Measurements from ENCODE around the gene MED13.

Gene MED13

GRCh38 chr17:62052765-62053338, 12.2 kb downstream of the MED13 start:
- Histone ChIP-seq H3K27me3 (no peaks in the 10 kb centered on the region), H3K4me2 (no peak overlapping the region), H3K4me3 (no peak overlapping the region), H3K9ac (no peak overlapping the region), H4K20me1 (peaks cover 93% of the 10 kb centered on the region), H3K36me3 (peaks cover 85% of the 10 kb centered on the region), H3K4me1 (no peaks in the 10 kb centered on the region), H3K9me3 (no peaks in the 10 kb centered on the region), H3K27ac (no peak overlapping the region)
- TF ChIP-seq Cebpa-rat (IDR thresholded peaks at IDR 0.05), result no peak

GRCh38 chr17:62051053-62051452, 14.0 kb downstream of the MED13 start:
- TF ChIP-seq Cebpa-rat (IDR thresholded peaks at IDR 0.05), result no peak
- no peaks in the 10 kb centered on the region for H3K27me3 ChIP-seq
- no peak overlapping the region for H3K4me2 ChIP-seq
- H3K36me3 ChIP-seq, result peaks cover 93% of the 10 kb centered on the region
- no peak overlapping the region for H3K4me3 ChIP-seq
- H4K20me1 ChIP-seq, result peaks cover 92% of the 10 kb centered on the region
- H3K9ac ChIP-seq, result no peak overlapping the region
- H3K4me1 ChIP-seq, result no peaks in the 10 kb centered on the region
- H3K27ac ChIP-seq, result no peak overlapping the region
- H3K9me3 ChIP-seq, result no peaks in the 10 kb centered on the region

GRCh38 chr17:62049299-62049698, 15.8 kb downstream of the MED13 start:
- Histone ChIP-seq H3K4me3 (no peak overlapping the region), H3K36me3 (peaks cover 94% of the 10 kb centered on the region), H3K4me1 (no peaks in the 10 kb centered on the region), H3K9me3 (no peaks in the 10 kb centered on the region), H4K20me1 (peaks cover 92% of the 10 kb centered on the region), H3K9ac (no peak overlapping the region), H3K4me2 (no peak overlapping the region), H3K27me3 (no peaks in the 10 kb centered on the region), H3K27ac (no peak overlapping the region)
- TF ChIP-seq Cebpa-rat (IDR thresholded peaks at IDR 0.05), result no peak

DNA sequence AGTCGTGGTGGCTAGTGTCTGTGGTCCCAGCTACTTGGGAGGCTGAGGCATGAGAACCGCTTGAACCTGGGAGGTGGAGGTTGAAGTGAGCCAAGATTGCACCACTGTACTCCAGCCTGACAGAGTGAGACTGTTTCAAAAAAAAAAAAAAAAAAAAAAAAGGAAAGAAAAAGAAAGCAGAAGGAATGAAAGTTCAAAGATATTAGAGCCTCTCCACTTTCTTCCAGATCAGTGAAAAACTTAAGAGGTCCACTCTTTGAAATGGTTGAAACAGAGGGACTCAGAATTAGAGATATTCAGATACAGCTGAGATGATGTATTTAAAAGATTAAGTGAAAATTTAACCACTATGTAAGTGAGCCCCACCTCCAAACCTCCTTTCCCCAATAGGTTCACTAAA, 16.8 kb downstream of the MED13 start:
- H4K20me1 ChIP-seq, result peaks cover 92% of the 10 kb centered on the region
- TF ChIP-seq Cebpa-rat (IDR thresholded peaks at IDR 0.05), result no peak
- peaks cover 96% of the 10 kb centered on the region for H3K36me3 ChIP-seq

GRCh38 chr17:62045517-62045916, 19.6 kb downstream of the MED13 start:
- Histone ChIP-seq H3K27ac (no peak overlapping the region), H3K36me3 (peaks cover 96% of the 10 kb centered on the region), H3K4me3 (no peak overlapping the region), H3K9me3 (no peaks in the 10 kb centered on the region), H3K9ac (no peak overlapping the region), H3K4me2 (no peak overlapping the region), H3K4me1 (0 out of 2 replicates have a peak, but pooled peaks cover 4% of the 10 kb centered on the region), H4K20me1 (peaks cover 97% of the 10 kb centered on the region), H3K27me3 (no peaks in the 10 kb centered on the region)
- no peak for TF ChIP-seq Cebpa-rat (IDR thresholded peaks at IDR 0.05)

More for the DNA sequence above, 16.8 kb downstream of the MED13 start:
- Histone ChIP-seq H3K4me3 (no peak overlapping the region), H3K9ac (no peak overlapping the region), H3K27me3 (no peaks in the 10 kb centered on the region), H3K27ac (no peak overlapping the region), H3K4me1 (no peaks in the 10 kb centered on the region), H3K4me2 (no peak overlapping the region), H3K9me3 (no peaks in the 10 kb centered on the region)

GRCh38 chr17:62045109-62045508, 20.0 kb downstream of the MED13 start:
- Histone ChIP-seq H3K36me3 (peaks cover 96% of the 10 kb centered on the region), H3K4me3 (no peak overlapping the region), H3K4me1 (0 out of 2 replicates have a peak, but pooled peaks cover 5% of the 10 kb centered on the region), H4K20me1 (peaks cover 97% of the 10 kb centered on the region), H3K27me3 (no peaks in the 10 kb centered on the region), H3K27ac (no peak overlapping the region), H3K4me2 (no peak overlapping the region), H3K9ac (no peak overlapping the region), H3K9me3 (no peaks in the 10 kb centered on the region)
- TF ChIP-seq Cebpa-rat (IDR thresholded peaks at IDR 0.05), result no peak

- peaks cover 97% of the 10 kb centered on the region for H4K20me1 ChIP-seq
- H3K4me3 ChIP-seq, result no peak overlapping the region
- no peaks in the 10 kb centered on the region for H3K9me3 ChIP-seq
- H3K27ac ChIP-seq, result no peak overlapping the region
- no peak overlapping the region for H3K4me2 ChIP-seq
- H3K36me3 ChIP-seq, result peaks cover 96% of the 10 kb centered on the region
- no peak for TF ChIP-seq Cebpa-rat (IDR thresholded peaks at IDR 0.05)
- no peaks in the 10 kb centered on the region for H3K27me3 ChIP-seq
- H3K9ac ChIP-seq, result no peak overlapping the region
- 0 out of 2 replicates have a peak, but pooled peaks cover 5% of the 10 kb centered on the region for H3K4me1 ChIP-seq
Measured at GRCh38 chr17:62043602-62044001, 21.5 kb downstream of the MED13 start.

GRCh38 chr17:62043140-62043539, 21.9 kb downstream of the MED13 start:
- H3K4me2 ChIP-seq, result no peak overlapping the region
- H3K4me1 ChIP-seq, result 0 out of 2 replicates have a peak, but pooled peaks cover 5% of the 10 kb centered on the region
- TF ChIP-seq Cebpa-rat (IDR thresholded peaks at IDR 0.05), result no peak
- no peaks in the 10 kb centered on the region for H3K27me3 ChIP-seq
- H3K9ac ChIP-seq, result no peak overlapping the region
- peaks cover 94% of the 10 kb centered on the region for H3K36me3 ChIP-seq
- H3K9me3 ChIP-seq, result no peaks in the 10 kb centered on the region
- H3K4me3 ChIP-seq, result no peak overlapping the region
- H3K27ac ChIP-seq, result no peak overlapping the region
- H4K20me1 ChIP-seq, result peaks cover 97% of the 10 kb centered on the region

- H3K4me3 ChIP-seq, result no peak overlapping the region
- H3K27ac ChIP-seq, result no peak overlapping the region
- H3K4me2 ChIP-seq, result no peak overlapping the region
- no peaks in the 10 kb centered on the region for H3K27me3 ChIP-seq
- H4K20me1 ChIP-seq, result peaks cover 97% of the 10 kb centered on the region
- no peak overlapping the region for H3K9ac ChIP-seq
- H3K9me3 ChIP-seq, result no peaks in the 10 kb centered on the region
- H3K4me1 ChIP-seq, result 0 out of 2 replicates have a peak, but pooled peaks cover 5% of the 10 kb centered on the region
- no peak for TF ChIP-seq Cebpa-rat (IDR thresholded peaks at IDR 0.05)
- peaks cover 92% of the 10 kb centered on the region for H3K36me3 ChIP-seq
Measured at GRCh38 chr17:62038248-62038647, 26.8 kb downstream of the MED13 start.

DNA sequence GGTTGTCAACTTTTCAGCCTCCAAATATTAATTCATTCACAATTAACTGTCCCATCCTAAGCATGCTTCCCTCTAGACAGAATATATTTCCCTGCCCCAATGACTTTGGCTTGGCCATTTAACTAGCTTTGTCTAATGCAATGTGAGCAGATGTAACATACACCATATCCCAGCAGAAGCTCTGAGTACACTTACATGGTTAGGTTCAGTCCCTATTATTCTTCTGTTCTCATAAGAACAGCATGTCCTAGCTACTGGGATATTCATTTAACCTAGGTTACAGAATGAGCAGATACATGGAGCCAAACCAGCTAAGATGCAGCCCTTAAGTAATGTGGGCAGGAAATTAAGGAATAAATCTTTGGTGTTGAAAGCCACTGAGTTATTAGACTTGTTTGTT, 31.8 kb downstream of the MED13 start:
- H3K27me3 ChIP-seq, result no peaks in the 10 kb centered on the region
- peaks cover 93% of the 10 kb centered on the region for H3K36me3 ChIP-seq
- peaks cover 65% of the 10 kb centered on the region for H4K20me1 ChIP-seq
- TF ChIP-seq Cebpa-rat (IDR thresholded peaks at IDR 0.05), result no peak
- no peak overlapping the region for H3K9ac ChIP-seq
- H3K4me3 ChIP-seq, result no peak overlapping the region
- no peaks in the 10 kb centered on the region for H3K9me3 ChIP-seq
- no peak overlapping the region for H3K27ac ChIP-seq
- no peak overlapping the region for H3K4me2 ChIP-seq
- no peaks in the 10 kb centered on the region for H3K4me1 ChIP-seq

- H3K36me3 ChIP-seq, result peaks cover 94% of the 10 kb centered on the region
- H3K4me1 ChIP-seq, result no peaks in the 10 kb centered on the region
- H3K9ac ChIP-seq, result no peak overlapping the region
- TF ChIP-seq Cebpa-rat (IDR thresholded peaks at IDR 0.05), result no peak
- no peaks in the 10 kb centered on the region for H3K27me3 ChIP-seq
- H4K20me1 ChIP-seq, result peaks cover 65% of the 10 kb centered on the region
- no peak overlapping the region for H3K27ac ChIP-seq
- no peak overlapping the region for H3K4me2 ChIP-seq
- H3K9me3 ChIP-seq, result no peaks in the 10 kb centered on the region
- no peak overlapping the region for H3K4me3 ChIP-seq
Measured at GRCh38 chr17:62032480-62032879, 32.6 kb downstream of the MED13 start.

Data from BLaER1 (cell line).